Kidney epithelial cell (primary cell): ENCODE measurements around the gene ITFG1. TPM values are rescaled to one million over a fixed set of nuclear protein-coding genes. Genes with fewer than 3 reads are reported as not detected.
"Not testable (repeated sequence)": the region's sequence is repeated elsewhere in the genome, so short reads cannot be mapped to it uniquely, and the experiment has no call there.

Experiments
- DNase-seq: peaks from one replicate; pipeline ENCODE4 v3.0.0-alpha.2; 2010; ENCODE audit warnings: low read depth
- H3K27me3 ChIP-seq: 2 replicates; pipeline ENCODE4 v1.6.0; 2011; ENCODE audit warnings: low read length; ENCODE audit not compliant: control insufficient read depth, insufficient read depth
- H3K36me3 ChIP-seq: 2 replicates; pipeline ENCODE4 v1.5.1; 2011; ENCODE audit warnings: low read length; ENCODE audit not compliant: control insufficient read depth, insufficient read depth
- H3K4me3 ChIP-seq: 2 replicates; pipeline ENCODE4 v1.5.1; 2011; ENCODE audit warnings: low read depth, mild to moderate bottlenecking, control low read depth, low read length
- total RNA-seq: library from RNA; depleted of rRNA; stranded (reverse); fragments of >200 nt; gene quantifications from 2 replicates; pipeline ENCODE4 v1.2.3, GENCODE V29; 2015
- TF ChIP-seq, protein P1 (sequence below): IDR thresholded peaks from 2 replicates; pipeline ENCODE4 v1.5.1; 2011; ENCODE audit warnings: mild to moderate bottlenecking, moderate library complexity, low read length, control low read depth, inconsistent platforms; ENCODE audit not compliant: insufficient read depth, poor library complexity, severe bottlenecking

The ITFG1 gene
- total RNA-seq, 1 donor from 2014 or later, result 52.6 TPM

DNA sequence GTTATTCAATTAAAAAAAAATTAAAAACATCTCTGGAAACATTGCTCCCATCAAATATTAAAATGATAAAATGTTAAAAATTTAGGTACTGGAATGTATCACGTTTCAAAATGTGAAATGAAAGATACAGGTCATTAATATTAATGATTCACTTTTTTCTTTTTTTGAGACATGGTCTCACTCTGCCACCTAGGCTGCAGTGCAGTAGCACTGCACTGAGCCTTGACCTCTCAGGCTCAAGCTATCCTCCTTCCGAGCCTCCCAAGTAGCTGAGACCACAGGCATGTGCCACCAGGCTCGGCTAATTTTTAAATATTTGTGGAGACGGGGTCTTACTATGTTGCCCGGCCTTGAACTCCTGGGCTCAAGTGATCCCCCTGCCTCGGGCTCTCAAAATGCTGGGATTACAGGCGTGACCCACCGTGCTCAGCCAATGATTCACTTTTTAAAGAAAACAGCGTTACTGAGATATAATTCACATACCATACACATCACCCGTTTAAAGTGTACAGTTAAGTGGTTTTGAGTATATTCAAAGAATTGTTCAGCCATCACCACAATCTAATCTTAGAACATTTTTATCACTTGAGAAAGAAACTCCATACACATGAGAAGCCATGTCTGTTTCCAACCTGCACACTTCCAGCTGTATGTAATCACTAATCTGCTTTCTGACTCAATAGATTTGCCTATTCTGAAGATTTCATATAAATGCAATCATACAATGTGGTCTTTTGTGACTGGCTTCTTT is 298.0 kb downstream of the ITFG1 start:
- TF ChIP-seq, protein P1, sequence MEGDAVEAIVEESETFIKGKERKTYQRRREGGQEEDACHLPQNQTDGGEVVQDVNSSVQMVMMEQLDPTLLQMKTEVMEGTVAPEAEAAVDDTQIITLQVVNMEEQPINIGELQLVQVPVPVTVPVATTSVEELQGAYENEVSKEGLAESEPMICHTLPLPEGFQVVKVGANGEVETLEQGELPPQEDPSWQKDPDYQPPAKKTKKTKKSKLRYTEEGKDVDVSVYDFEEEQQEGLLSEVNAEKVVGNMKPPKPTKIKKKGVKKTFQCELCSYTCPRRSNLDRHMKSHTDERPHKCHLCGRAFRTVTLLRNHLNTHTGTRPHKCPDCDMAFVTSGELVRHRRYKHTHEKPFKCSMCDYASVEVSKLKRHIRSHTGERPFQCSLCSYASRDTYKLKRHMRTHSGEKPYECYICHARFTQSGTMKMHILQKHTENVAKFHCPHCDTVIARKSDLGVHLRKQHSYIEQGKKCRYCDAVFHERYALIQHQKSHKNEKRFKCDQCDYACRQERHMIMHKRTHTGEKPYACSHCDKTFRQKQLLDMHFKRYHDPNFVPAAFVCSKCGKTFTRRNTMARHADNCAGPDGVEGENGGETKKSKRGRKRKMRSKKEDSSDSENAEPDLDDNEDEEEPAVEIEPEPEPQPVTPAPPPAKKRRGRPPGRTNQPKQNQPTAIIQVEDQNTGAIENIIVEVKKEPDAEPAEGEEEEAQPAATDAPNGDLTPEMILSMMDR, result no peak
- Histone ChIP-seq H3K4me3 (no peak overlapping the region), H3K36me3 (no peaks in the 10 kb centered on the region), H3K27me3 (no peaks in the 10 kb centered on the region)
- DNase-seq, result no peak

- TF ChIP-seq, protein P1, result no peak
- no peak for DNase-seq
- Histone ChIP-seq H3K27me3 (no peaks in the 10 kb centered on the region), H3K36me3 (no peaks in the 10 kb centered on the region), H3K4me3 (no peak overlapping the region)
Observed at GRCh38 chr16:47161464-47161863, 299.4 kb downstream of the ITFG1 start.

DNA sequence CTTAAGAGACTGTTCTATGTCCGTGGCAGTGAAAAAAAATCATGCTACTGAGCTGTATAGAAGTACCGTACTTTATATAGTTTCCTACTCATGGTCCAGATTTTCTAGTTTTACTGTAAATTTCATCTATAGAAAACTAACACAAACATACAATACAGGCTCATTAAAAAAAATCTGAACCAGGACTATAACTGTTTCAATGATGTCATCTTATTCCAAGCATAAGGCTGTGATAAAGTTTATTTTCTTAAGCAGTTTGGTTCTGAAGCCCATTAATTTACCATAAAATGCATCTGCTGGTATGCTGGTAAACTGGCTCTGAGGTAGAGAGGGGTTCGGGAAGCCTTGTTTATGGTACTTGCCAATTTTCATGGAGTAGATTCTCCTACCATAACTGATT is 300.4 kb downstream of the ITFG1 start:
- Histone ChIP-seq H3K4me3 (no peak overlapping the region), H3K27me3 (no peaks in the 10 kb centered on the region), H3K36me3 (no peaks in the 10 kb centered on the region)
- no peak for DNase-seq
- TF ChIP-seq, protein P1, result no peak

DNA sequence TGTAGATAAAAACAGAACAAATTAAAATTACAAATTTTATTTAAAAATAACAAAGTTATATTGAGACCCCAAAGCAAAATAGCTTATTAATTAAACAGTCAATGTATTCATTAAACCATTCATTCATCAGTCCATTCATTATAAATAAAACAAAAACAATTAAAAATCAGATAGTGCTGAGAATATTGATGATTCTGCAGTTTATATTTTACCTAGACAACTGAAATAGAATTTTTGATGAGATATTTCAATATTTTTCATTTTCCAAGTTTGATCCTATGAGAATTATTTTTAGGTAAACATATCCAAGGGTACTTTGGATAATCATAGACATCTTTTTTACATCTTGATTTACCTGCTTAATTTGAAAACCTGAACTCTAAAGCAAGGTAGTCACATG is 301.9 kb downstream of the ITFG1 start:
- TF ChIP-seq, protein P1, result no peak
- Histone ChIP-seq H3K36me3 (no peaks in the 10 kb centered on the region), H3K27me3 (no peaks in the 10 kb centered on the region), H3K4me3 (no peak overlapping the region)
- no peak for DNase-seq

DNA sequence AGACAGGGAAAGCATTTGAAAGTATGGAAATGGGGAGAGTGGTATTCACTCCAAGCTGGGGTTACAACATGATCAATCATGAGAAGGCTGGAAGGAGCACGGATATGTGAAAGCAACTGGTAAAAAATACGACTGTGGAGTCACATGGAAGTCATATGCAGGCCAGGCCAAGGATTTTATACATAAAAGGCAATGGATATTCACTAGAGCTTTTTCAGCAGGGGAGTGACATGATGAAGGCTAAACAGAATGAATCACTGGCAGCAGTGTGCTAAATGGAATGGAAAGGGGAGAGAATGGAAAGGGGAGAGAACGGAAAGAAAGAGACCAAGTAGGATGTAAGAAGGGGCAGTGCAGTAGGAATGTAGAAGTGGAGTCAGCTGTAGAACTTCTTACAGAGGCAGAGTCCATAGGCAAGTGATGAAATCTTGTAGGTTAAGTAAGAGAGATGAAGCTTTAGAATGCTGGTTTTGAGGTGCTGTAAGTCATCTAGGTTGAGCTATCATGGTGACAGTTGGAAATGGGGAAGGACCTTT is 304.1 kb downstream of the ITFG1 start:
- TF ChIP-seq, protein P1, result no peak
- no peaks in the 10 kb centered on the region for H3K36me3 ChIP-seq
- no peak for DNase-seq

DNA sequence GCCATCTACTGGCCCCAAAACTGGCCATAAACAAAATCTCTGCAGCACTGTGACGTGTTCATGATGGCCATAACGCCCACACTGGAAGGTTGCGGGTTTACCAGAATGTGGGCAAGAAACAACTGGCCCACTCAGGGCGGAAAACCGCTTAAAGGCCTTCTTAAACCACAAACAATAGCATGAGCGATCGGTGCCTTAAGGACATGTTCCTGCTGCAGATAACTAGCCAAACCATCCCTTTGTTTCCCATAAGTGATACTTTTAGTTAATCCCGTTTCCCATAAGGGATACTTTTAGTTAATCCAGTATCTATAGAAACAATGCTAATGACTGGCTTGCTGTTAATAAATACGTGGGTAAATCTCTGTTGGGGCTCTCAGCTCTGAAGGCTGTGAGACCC is 308.4 kb downstream of the ITFG1 start:
- not testable (repeated sequence) for H3K27me3 ChIP-seq, H3K4me3 ChIP-seq, DNase-seq, H3K36me3 ChIP-seq

More for the DNA sequence above, 304.1 kb downstream of the ITFG1 start:
- H3K4me3 ChIP-seq, result no peak overlapping the region
- H3K27me3 ChIP-seq, result no peaks in the 10 kb centered on the region
